ENCODE data around the gene BANP.

BANP gene

DNA sequence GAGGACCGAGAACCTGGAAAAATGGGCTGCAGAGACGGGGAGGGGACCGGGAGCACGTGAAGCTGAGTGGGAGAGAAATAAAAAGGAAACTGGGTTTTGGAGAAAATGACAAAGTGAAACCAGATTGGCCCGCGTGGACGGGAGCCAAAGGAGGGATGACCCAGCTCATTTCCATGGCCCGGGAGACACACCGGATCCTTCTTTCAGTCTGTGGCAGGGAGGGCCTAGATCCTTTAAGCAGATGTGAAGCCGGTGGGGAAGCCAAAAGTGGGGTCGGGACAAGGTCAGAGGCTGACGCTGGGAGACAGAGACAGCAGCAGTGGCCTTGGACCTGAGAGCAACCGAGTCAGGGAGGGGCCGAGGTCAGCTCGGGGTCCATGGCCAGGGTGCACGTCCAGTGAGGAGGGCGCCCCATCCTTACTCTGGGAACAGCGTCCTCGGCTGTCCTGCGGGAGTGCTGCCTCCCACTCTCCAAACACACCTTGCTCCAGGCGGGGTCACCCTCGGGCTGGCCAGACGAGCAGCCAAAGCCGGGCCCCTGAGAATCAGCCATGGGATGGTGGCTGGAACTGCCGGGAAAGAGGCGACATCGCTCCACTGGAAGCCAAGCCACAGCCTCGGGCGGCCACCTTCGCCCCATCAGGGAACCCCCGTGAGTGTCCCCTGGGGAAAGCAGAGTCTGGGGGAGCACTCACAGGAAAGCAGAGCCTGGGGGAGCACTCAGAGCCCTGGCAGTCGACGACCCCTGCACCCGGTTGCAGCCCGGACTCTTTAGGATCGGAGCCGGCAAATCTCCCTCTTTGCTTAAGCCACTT lies 32.2 kb upstream of the BANP start:
- H3K27me3 Mint-ChIP-seq: peaks cover 9 to 23% of the 10 kb centered on the region in 2 donors
- DNase-seq (no peak), ATAC-seq (replicated peaks) (no peak)
- peaks cover 0 to 2% of the 10 kb centered on the region in 2 donors for H3K4me1 Mint-ChIP-seq (ENCODE audit: low read depth in 2 of 2)
- peak overlapping the region in 1 of 2 donors; percentile 13 for H3K4me3 Mint-ChIP-seq
- H3K9me3 Mint-ChIP-seq: no peaks in the 10 kb centered on the region
- H3K36me3 Mint-ChIP-seq (ENCODE audit: insufficient read depth): peaks cover 4% of the 10 kb centered on the region
- no peak overlapping the region for H3K27ac Mint-ChIP-seq

- Mint-ChIP-seq H3K9me3 (no peaks in the 10 kb centered on the region), H3K4me3 (no peak overlapping the region), H3K4me1 (ENCODE audit: low read depth in 2 of 2) (peaks cover 0 to 2% of the 10 kb centered on the region in 2 donors), H3K27me3 (peaks cover 12 to 24% of the 10 kb centered on the region in 2 donors), H3K36me3 (ENCODE audit: insufficient read depth) (peaks cover 4% of the 10 kb centered on the region), H3K27ac (no peak overlapping the region)
- no peak for ATAC-seq (replicated peaks)
- no peak for DNase-seq
Observed at GRCh38 chr16:87919681-87919994, 31.6 kb upstream of the BANP start.

- H3K4me1 Mint-ChIP-seq (ENCODE audit: low read depth in 2 of 2): peaks cover 0 to 4% of the 10 kb centered on the region in 2 donors
- peaks cover 20 to 39% of the 10 kb centered on the region in 2 donors for H3K27me3 Mint-ChIP-seq
- ATAC-seq (replicated peaks) (no peak), DNase-seq (no peak)
- no peak overlapping the region for H3K27ac Mint-ChIP-seq
- H3K36me3 Mint-ChIP-seq (ENCODE audit: insufficient read depth): peaks cover 6% of the 10 kb centered on the region
- no peaks in the 10 kb centered on the region for H3K9me3 Mint-ChIP-seq
- H3K4me3 Mint-ChIP-seq: no peak overlapping the region
Observed at GRCh38 chr16:87921236-87921773, 29.9 kb upstream of the BANP start.

DNA sequence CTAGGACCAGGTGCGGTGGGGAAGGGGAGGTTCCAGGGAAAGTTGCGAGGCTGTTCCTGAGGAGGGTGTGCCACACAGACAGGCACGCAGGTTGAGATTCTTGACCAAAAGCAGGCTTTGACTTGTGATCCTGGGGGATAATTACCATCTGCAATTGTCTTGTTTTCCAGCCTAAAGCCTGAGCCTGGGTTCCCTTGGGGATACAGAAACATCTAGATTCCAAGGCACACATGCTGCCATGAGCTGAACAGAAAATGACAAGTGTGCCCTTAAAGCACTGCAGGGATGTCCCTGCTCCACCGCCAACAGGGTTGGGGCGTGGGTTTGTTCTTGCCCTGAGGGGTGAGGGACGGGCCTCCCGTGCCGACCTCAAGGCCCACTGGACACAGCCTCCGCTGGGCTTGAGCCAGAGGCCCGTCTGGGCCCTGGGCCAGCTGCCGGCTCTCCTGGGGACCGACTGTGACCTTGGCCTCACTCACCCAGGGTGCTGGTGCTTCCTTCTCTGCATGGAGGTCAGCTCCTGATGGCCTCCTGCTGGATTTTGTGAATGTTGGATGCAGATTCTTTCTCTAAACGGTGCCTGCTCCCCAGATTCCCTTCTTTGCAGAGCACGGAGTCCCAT lies 28.9 kb upstream of the BANP start:
- ATAC-seq (replicated peaks) (no peak), DNase-seq (no peak)
- peaks cover 6% of the 10 kb centered on the region for H3K36me3 Mint-ChIP-seq (ENCODE audit: insufficient read depth)
- no peak overlapping the region for H3K27ac Mint-ChIP-seq
- H3K9me3 Mint-ChIP-seq: no peaks in the 10 kb centered on the region
- H3K27me3 Mint-ChIP-seq: peaks cover 25 to 50% of the 10 kb centered on the region in 2 donors
- H3K4me1 Mint-ChIP-seq (ENCODE audit: low read depth in 2 of 2): peaks cover 0 to 7% of the 10 kb centered on the region in 2 donors
- no peak overlapping the region for H3K4me3 Mint-ChIP-seq

DNA sequence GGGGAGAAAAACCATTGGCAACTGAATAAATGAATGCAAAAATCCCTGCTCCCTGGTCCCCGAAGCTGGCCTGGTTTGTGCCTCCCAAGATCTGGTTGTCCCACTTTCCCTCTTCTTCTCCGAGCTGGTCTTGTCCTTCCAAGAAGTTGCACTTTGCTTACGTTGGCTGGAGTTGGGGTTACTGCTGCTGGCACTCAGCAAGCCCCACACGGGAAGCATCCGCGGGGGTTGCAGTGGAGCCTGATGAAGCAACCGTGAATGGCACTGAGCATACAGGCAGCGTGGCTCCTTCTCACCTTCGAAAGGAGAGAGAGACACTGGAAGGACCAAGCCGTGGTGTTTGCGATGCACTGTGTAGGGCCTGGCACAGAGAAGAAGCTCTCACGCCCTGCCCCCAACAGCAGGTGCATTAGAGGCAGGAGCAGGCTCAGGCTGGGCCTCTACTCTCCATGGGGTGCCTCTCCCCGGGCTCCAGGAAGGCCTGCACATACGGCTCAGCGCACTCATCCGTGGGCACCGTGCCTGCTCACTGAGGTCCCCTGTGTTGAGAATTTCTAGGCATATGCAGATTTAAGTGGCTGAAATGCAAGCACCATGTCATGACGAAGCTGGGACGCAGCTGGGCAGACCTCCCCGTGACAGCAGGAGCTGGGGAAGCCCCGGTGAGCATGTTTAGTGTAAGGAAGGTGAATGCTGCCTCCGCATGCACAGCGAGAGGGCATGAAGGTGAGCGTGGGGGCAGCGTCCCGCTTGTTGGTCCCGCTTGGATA lies 27.0 kb upstream of the BANP start:
- no peak overlapping the region for H3K27ac Mint-ChIP-seq
- H3K27me3 Mint-ChIP-seq: peaks cover 18 to 32% of the 10 kb centered on the region in 2 donors
- peak; percentile 24 for ATAC-seq (replicated peaks)
- H3K4me1 Mint-ChIP-seq (ENCODE audit: low read depth in 2 of 2): peaks cover 0 to 5% of the 10 kb centered on the region in 2 donors
- H3K9me3 Mint-ChIP-seq: no peaks in the 10 kb centered on the region
- no peak for DNase-seq
- peaks cover 3% of the 10 kb centered on the region for H3K36me3 Mint-ChIP-seq (ENCODE audit: insufficient read depth)
- no peak overlapping the region for H3K4me3 Mint-ChIP-seq

DNA sequence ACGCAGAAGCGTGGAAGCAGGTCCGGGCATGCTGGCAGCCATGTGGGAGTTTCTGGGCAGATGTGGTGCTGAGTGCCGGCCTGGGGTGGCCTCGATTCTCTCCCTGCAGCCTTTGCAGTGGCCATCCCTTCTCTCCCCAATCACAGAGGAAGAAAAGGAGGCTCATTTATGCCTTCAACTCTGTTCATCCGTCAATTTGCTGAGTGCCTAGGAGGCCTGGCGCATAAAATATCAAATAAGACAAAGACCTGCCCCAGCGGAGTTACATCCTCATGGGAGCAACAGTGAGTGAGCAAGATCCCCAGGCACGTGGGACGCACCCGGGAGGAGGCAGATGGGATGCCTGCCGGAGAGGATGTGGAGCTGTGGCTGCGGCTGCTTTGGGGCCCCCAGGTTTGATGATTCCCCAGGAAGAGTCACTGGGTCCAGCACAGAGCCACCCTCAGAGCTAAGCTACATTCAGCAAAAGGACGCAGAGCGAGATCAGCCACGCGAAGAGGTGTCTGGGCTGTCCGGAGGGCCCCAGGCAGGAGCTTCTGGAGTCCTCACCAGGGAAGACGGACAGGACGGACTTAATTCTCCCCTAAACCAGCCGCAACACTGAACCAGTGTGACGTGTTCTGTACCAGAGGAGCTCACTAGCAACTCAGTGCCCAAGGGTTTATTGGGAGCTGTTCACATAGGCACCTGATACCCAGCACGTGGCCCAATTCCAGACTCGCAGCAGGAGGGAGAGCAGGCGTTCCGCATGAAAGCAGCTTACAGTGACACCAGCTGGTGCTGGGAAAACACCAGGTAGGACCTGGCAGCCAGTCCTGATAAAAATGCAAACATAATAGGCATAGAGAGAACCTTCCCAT lies 26.2 kb upstream of the BANP start:
- no peaks in the 10 kb centered on the region for H3K9me3 Mint-ChIP-seq
- DNase-seq: no peak
- H3K4me1 Mint-ChIP-seq (ENCODE audit: low read depth in 2 of 2): peaks cover 0 to 5% of the 10 kb centered on the region in 2 donors
- H3K27ac Mint-ChIP-seq: no peak overlapping the region
- no peak overlapping the region for H3K4me3 Mint-ChIP-seq
- H3K36me3 Mint-ChIP-seq (ENCODE audit: insufficient read depth): peaks cover 3% of the 10 kb centered on the region
- H3K27me3 Mint-ChIP-seq: peaks cover 18 to 32% of the 10 kb centered on the region in 2 donors
- ATAC-seq (replicated peaks): no peak

DNA sequence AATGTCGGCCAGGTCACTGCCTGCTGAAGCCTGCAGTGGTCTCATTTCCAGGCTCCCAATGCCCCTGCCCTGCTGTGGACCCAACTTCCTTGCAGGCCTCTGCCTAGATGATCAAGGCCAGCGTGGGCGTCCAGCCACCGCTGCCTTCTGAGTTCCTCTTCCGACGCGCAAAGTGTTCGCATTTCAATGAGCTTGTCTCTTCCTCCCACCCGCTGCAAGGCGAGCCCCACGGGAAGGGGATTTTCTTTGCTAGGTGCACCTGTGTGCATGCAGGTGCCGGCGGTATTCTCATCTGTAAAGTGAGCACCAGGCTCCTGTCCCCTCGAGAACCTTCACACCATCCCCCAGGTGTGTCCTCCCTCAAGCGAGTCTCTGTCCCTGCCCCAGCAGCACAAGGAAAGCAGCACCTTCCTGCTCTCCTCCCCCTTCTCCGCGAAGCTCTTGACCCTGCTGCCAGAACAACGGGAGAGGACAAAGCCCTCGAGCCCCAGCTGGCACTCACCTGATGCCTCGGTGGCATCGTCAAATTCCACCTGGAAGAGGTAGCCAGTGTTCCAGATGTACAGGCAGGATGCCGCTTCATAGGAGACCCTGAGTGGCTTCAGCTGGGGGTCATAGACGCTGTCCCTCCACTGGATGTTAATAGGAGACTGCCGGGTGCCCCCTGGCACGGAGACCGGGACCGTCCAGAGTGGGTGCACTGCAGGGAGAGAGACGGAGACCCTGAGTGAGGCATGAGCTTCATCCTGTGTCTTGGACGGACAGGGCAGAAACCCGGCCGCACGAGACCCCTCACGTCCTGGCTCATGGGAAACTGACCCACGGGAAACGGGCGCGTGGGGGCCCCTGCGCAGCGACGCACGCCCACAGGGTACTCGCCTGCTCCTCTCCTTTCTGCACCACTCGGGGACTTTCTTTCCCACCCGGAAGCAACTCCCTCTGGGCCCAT lies 24.7 kb upstream of the BANP start:
- ATAC-seq (replicated peaks): no peak
- H3K4me3 Mint-ChIP-seq: peak overlapping the region in 1 of 2 donors; percentile 38

GRCh38 chr16:87927195-87927562 lies 24.1 kb upstream of the BANP start:
- ATAC-seq (replicated peaks) (no peak), DNase-seq (no peak)
- Mint-ChIP-seq H3K27ac (no peak overlapping the region), H3K4me3 (no peak overlapping the region), H3K9me3 (no peaks in the 10 kb centered on the region), H3K27me3 (peaks cover 18 to 32% of the 10 kb centered on the region in 2 donors), H3K4me1 (ENCODE audit: low read depth in 2 of 2) (peaks cover 0 to 5% of the 10 kb centered on the region in 2 donors), H3K36me3 (ENCODE audit: insufficient read depth) (peaks cover 3% of the 10 kb centered on the region)

More for the DNA sequence above, 24.7 kb upstream of the BANP start:
- H3K4me1 Mint-ChIP-seq (ENCODE audit: low read depth in 2 of 2): peaks cover 0 to 5% of the 10 kb centered on the region in 2 donors
- peaks cover 18 to 32% of the 10 kb centered on the region in 2 donors for H3K27me3 Mint-ChIP-seq
- no peak for DNase-seq
- peak overlapping the region in 1 of 2 donors; percentile 65 for H3K27ac Mint-ChIP-seq
- no peaks in the 10 kb centered on the region for H3K9me3 Mint-ChIP-seq
- peaks cover 3% of the 10 kb centered on the region for H3K36me3 Mint-ChIP-seq (ENCODE audit: insufficient read depth)

DNA sequence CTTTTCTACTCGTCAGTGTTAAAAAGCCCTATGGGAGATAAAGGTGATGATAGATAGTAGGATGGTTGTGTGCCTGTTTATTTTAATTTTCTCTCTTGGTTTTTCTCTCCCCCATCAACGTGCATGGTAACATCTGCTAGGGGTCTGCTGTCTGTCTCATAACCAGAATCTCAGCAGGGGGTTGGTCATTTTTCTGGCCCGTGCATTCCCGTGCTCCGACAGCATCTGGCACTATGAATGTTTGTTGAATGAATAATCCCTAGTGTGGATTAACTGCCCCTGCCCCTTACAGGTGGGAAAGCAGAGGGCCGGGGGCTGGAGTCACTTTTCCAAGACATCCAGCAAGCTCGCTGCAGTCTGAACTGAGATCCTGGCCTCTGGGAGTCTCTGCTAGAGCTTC lies 21.2 kb upstream of the BANP start:
- no peak overlapping the region for H3K27ac Mint-ChIP-seq
- no peak overlapping the region for H3K4me3 Mint-ChIP-seq
- no peaks in the 10 kb centered on the region for H3K9me3 Mint-ChIP-seq
- peaks cover 3% of the 10 kb centered on the region for H3K36me3 Mint-ChIP-seq (ENCODE audit: insufficient read depth)
- H3K4me1 Mint-ChIP-seq (ENCODE audit: low read depth in 2 of 2): peaks cover 0 to 5% of the 10 kb centered on the region in 2 donors
- no peak for ATAC-seq (replicated peaks)
- H3K27me3 Mint-ChIP-seq: peaks cover 9 to 27% of the 10 kb centered on the region in 2 donors
- no peak for DNase-seq

GRCh38 chr16:87930456-87930855 lies 20.8 kb upstream of the BANP start:
- Mint-ChIP-seq H3K27ac (no peak overlapping the region), H3K36me3 (ENCODE audit: insufficient read depth) (peaks cover 3% of the 10 kb centered on the region), H3K9me3 (no peaks in the 10 kb centered on the region), H3K4me1 (ENCODE audit: low read depth in 2 of 2) (peaks cover 0 to 5% of the 10 kb centered on the region in 2 donors), H3K27me3 (peaks cover 7 to 23% of the 10 kb centered on the region in 2 donors), H3K4me3 (no peak overlapping the region)
- ATAC-seq (replicated peaks) (no peak), DNase-seq (no peak)

DNA sequence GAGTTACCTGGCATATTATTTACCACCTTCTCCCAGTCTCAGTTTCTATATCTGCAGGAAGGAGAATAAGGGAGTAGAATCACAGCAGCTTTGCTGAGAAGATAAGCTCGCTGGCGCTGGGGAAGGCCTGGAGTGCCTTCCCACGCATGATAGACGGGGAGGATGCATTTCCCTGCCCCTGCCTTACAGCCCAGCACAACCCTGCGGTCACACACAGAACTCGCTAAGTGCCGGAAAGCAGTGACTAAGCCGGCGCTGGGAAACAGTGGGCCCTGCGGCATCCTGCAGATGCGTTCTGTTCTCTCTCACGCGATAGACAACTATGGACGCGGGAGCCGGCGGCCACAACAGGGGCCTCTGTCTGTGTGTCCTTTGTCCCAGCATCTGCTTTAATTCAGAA lies 19.7 kb upstream of the BANP start:
- no peaks in the 10 kb centered on the region for H3K9me3 Mint-ChIP-seq
- no peak for DNase-seq
- peaks cover 3 to 14% of the 10 kb centered on the region in 2 donors for H3K27me3 Mint-ChIP-seq
- H3K27ac Mint-ChIP-seq: no peak overlapping the region
- H3K4me3 Mint-ChIP-seq: no peak overlapping the region
- ATAC-seq (replicated peaks): no peak
- no peaks in the 10 kb centered on the region for H3K36me3 Mint-ChIP-seq (ENCODE audit: insufficient read depth)
- H3K4me1 Mint-ChIP-seq (ENCODE audit: low read depth in 2 of 2): peaks cover 0 to 1% of the 10 kb centered on the region in 2 donors

Data from effector memory CD8-positive, alpha-beta T cell (primary cell).